ENCODE results near the gene FAM187B. TPM values are rescaled to one million over a fixed set of nuclear protein-coding genes. Genes with fewer than 3 reads are reported as not detected.
A peak's percentile ranks its signal among the peaks of the same experiment; 100 is the strongest.

Gene FAM187B
- total RNA-seq, 1 experiment from 2014 or later = not detected

- POLR2A ChIA-PET = no interaction called here
- CTCF ChIA-PET = no interaction called here
- Histone ChIP-seq H4K20me1 (ENCODE audit: insufficient read depth) (no peaks in the 10 kb centered on the region), H3K9me2 (ENCODE audit: insufficient read depth) (no peaks in the 10 kb centered on the region), H3K4me1 (ENCODE audit: control insufficient read depth in 1 of 2, insufficient read depth in 2 of 2, low read length in 2 of 2) (peaks cover 9 to 41% of the 10 kb centered on the region in 2 experiments; a peak in 3 of 4 replicates), H3K36me3 (ENCODE audit: control insufficient read depth in 1 of 2, insufficient read depth in 2 of 2, low read length in 2 of 2) (peaks cover 19 to 30% of the 10 kb centered on the region in 2 experiments; a peak in 3 of 4 replicates), H3K79me2 (ENCODE audit: insufficient read depth, low read length) (peaks cover 27% of the 10 kb centered on the region; the same call in 1 of the 2 replicates), H3K27ac (ENCODE audit: low read depth, low read length) (peak overlapping the region; percentile 93), H3K9me3 (ENCODE audit: control insufficient read depth in 1 of 2, insufficient read depth in 1 of 2, low read depth in 1 of 2, low read length in 2 of 2) (no peaks in the 10 kb centered on the region), H3K4me3 (replicated peaks in 1 of 2; ENCODE audit: low read depth in 1 of 2, low read length in 2 of 2) (peak overlapping the region; percentile 78 to 82), H3K27me3 (ENCODE audit: insufficient read depth, low read length) (no peaks in the 10 kb centered on the region), H2AFZ (ENCODE audit: low read depth, low read length, poor library complexity, severe bottlenecking) (no peak overlapping the region), H3K4me2 (ENCODE audit: low read length) (peak overlapping the region; percentile 93), H3K9ac (ENCODE audit: low read length) (peak overlapping the region; percentile 94)
- ATAC-seq = no peak
- DNase-seq (ENCODE audit: low read depth, low spot score) = no peak
- TSS peak; percentile 86 for BruUV-seq (replicated peaks)
- intact Hi-C loops (cut with micrococcal nuclease) = no loop called here
- RAD21 ChIA-PET (ENCODE audit: low non-redundant PET in 1 of 2, low total read pairs in 2 of 2, uncharacterized antibody in 2 of 2, unreplicated experiment in 2 of 2) = no interaction called here
- TF ChIP-seq JUND (IDR thresholded peaks at IDR 0.05) (no peak), ZFX (IDR thresholded peaks at IDR 0.05) (peak; percentile 78), EGR1 (IDR thresholded peaks at IDR 0.05; ENCODE audit: low read depth) (peak; percentile 66; the same call in 1 of the 2 replicates)
Measured at GRCh38 chr19:35267353-35267817, 38.8 kb upstream of the FAM187B start.

DNA sequence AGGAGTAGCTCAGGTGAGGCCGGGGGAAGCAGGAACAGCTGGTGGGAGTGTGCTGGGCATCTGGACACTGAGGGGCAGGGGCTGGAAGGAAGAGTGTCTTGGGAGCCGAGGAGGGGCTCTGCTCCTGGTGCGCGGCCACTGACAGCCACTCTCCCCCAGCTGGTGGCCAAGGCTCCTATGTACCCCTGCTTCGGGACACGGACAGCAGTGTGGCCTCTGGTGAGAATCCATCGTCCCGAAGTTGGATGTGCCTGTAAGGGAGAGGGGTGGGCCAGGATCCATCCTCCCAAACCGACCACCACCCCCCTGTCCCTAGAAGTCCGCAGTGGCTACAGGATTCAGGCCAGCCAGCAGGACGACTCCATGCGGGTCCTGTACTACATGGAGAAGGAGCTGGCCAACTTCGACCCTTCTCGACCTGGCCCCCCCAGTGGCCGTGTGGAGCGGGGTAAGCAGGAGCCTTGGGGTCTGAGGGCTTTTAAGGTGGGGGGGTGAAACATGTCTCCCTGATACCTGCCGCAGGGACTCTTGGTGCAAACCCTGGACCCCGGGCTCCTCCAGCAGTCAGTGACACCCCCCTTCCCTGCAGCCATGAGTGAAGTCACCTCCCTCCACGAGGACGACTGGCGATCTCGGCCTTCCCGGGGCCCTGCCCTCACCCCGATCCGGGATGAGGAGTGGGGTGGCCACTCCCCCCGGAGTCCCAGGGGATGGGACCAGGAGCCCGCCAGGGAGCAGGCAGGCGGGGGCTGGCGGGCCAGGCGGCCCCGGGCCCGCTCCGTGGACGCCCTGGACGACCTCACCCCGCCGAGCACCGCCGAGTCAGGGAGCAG is 38.2 kb upstream of the FAM187B start:
- ChIA-PET RAD21 (ENCODE audit: low non-redundant PET in 1 of 2, low total read pairs in 2 of 2, uncharacterized antibody in 2 of 2, unreplicated experiment in 2 of 2) (no interaction called here), CTCF (no interaction called here), POLR2A (no interaction called here)
- Histone ChIP-seq H3K4me3 (replicated peaks in 1 of 2; ENCODE audit: low read depth in 1 of 2, low read length in 2 of 2) (peak overlapping the region; percentile 78 to 82), H3K27ac (ENCODE audit: low read depth, low read length) (peak overlapping the region; percentile 93), H3K4me1 (ENCODE audit: control insufficient read depth in 1 of 2, insufficient read depth in 2 of 2, low read length in 2 of 2) (peaks cover 9 to 41% of the 10 kb centered on the region in 2 experiments; a peak in 3 of 4 replicates), H3K79me2 (ENCODE audit: insufficient read depth, low read length) (peaks cover 30% of the 10 kb centered on the region; the same call in 1 of the 2 replicates), H3K36me3 (ENCODE audit: control insufficient read depth in 1 of 2, insufficient read depth in 2 of 2, low read length in 2 of 2) (peaks cover 20 to 35% of the 10 kb centered on the region in 2 experiments; a peak in 3 of 4 replicates), H3K4me2 (ENCODE audit: low read length) (peak overlapping the region; percentile 93), H3K9me2 (ENCODE audit: insufficient read depth) (no peaks in the 10 kb centered on the region), H2AFZ (ENCODE audit: low read depth, low read length, poor library complexity, severe bottlenecking) (no peak overlapping the region), H4K20me1 (ENCODE audit: insufficient read depth) (no peaks in the 10 kb centered on the region), H3K9me3 (ENCODE audit: control insufficient read depth in 1 of 2, insufficient read depth in 1 of 2, low read depth in 1 of 2, low read length in 2 of 2) (no peaks in the 10 kb centered on the region), H3K9ac (ENCODE audit: low read length) (peak overlapping the region; percentile 94), H3K27me3 (ENCODE audit: insufficient read depth, low read length) (no peaks in the 10 kb centered on the region)
- BruUV-seq (replicated peaks) = no TSS peak
- no peak for DNase-seq (ENCODE audit: low read depth, low spot score)
- peak; percentile 7; the same call in 1 of the 2 replicates for ATAC-seq
- intact Hi-C loops (cut with micrococcal nuclease) = no loop called here
- TF ChIP-seq ZBTB33 (IDR thresholded peaks at IDR 0.05; ENCODE audit: extremely low read depth, insufficient replicate concordance, low read length) (no peak), SIN3A (IDR thresholded peaks at IDR 0.05; ENCODE audit: low read depth) (0 out of 2 replicates have a peak, but pooled peaks have one; percentile 10), ZFX (IDR thresholded peaks at IDR 0.05) (no peak), RAD21 (IDR thresholded peaks at IDR 0.05; ENCODE audit: low read depth) (no peak), EZH2 (IDR thresholded peaks at IDR 0.05) (no peak), POLR2AphosphoS5 (IDR thresholded peaks at IDR 0.05; ENCODE audit: low read depth, low read length) (peak; percentile 23; the same call in 1 of the 2 replicates)

Data from HCT116 (cell line).